HepG2 (cell line): Measurements from ENCODE around the gene ADRA1B. TPM values are rescaled to one million over a fixed set of nuclear protein-coding genes. Genes with fewer than 3 reads are reported as not detected.
A peak's percentile ranks its signal among the peaks of the same experiment; 100 is the strongest.

ENCODE experiments used
- ATAC-seq: fragments of 200-7000 bp; cut with Tn5 transposase; 3 replicates; pipeline ENCODE4 v1.9.1; 2020; ENCODE audit warnings: mild to moderate bottlenecking, moderate library complexity
- BruUV-seq: library from RNA; stranded (reverse); fragments of 400-500 nt; replicated peaks from 2 replicates; lab custom pipeline; 2021; lab: Mats Ljungman, UMichigan
- CTCF ChIA-PET: fragments of 300-600 bp; formaldehyde crosslinking; extraction: SDS; loops from one replicate; lab custom pipeline; 2021; ENCODE audit warnings: low total read pairs, inconsistent platforms, low intra/inter-chr PET ratio; lab: Yijun Ruan, JAX
- POLR2A ChIA-PET: fragments of 350-600 bp; sonication (Branson Sonifier 250); formaldehyde crosslinking; loops from one replicate; lab custom pipeline; 2020; ENCODE audit warnings: antibody characterized with exemption, inconsistent platforms; lab: Yijun Ruan, JAX
- DNase-seq: peaks from one replicate; pipeline ENCODE4 v3.0.0-alpha.2; 2015; ENCODE audit warnings: low spot score
- FAIRE-seq: peaks from 3 replicates; lab custom pipeline; 2011; peaks lifted over from hg19 to GRCh38; lab: Jason Lieb, UNC
- H2AFZ ChIP-seq: one replicate; pipeline ENCODE4 v1.6.1; 2011; ENCODE audit warnings: low read length, inconsistent platforms
- H3K27ac ChIP-seq: fragments of 300-600 bp; 3 replicates; pipeline ENCODE4 v1.8.0; 2011; ENCODE audit warnings: mixed run types, mild to moderate bottlenecking, mixed read lengths, low read length, inconsistent platforms; ENCODE audit not compliant: insufficient read depth; ENCODE audit errors: extremely low read length
- H3K27me3 ChIP-seq, 2 experiments: fragments of 200-600 bp in 1 of 2; 2 replicates in 1 of 2; 3 replicates in 1 of 2; pipeline versions ENCODE4 v1.6.0 to v1.8.0; 2011; ENCODE audit warnings: low read length in 2 of 2, mild to moderate bottlenecking in 2 of 2, moderate library complexity in 2 of 2, inconsistent platforms in 1 of 2; ENCODE audit not compliant: insufficient read depth in 2 of 2, control insufficient read depth in 1 of 2
- H3K36me3 ChIP-seq, 2 experiments: fragments of 200-600 bp in 1 of 2; replicated peaks in 1 of 2; 2 replicates in 1 of 2; 3 replicates in 1 of 2; pipeline versions ENCODE4 v1.5.1 to v1.8.0; 2011; ENCODE audit warnings: low read length in 2 of 2, inconsistent platforms in 1 of 2; ENCODE audit not compliant: insufficient read depth in 2 of 2, control insufficient read depth in 1 of 2
- H3K4me1 ChIP-seq: 2 replicates; pipeline ENCODE4 v1.5.1; 2012; ENCODE audit warnings: low read length, inconsistent platforms; ENCODE audit not compliant: insufficient read depth
- H3K4me2 ChIP-seq: 2 replicates; pipeline ENCODE4 v1.6.0; 2011; ENCODE audit warnings: low read depth, low read length, inconsistent platforms
- H3K4me3 ChIP-seq, 3 experiments: fragments of 200-600 bp in 1 of 3; sonication (generic), shearing (Covaris generic) in 1 of 3; replicated peaks in 1 of 3; 2 replicates each; pipeline ENCODE4 v1.5.1; 2011 to 2016; ENCODE audit warnings: low read length in 3 of 3, inconsistent platforms in 2 of 3, low read depth in 2 of 3, mild to moderate bottlenecking in 2 of 3, control low read depth in 1 of 3, mixed read lengths in 1 of 3; ENCODE audit not compliant: insufficient read depth in 1 of 3
- H3K79me2 ChIP-seq: one replicate; pipeline ENCODE4 v1.6.1; 2011; ENCODE audit warnings: low read length, inconsistent platforms; ENCODE audit not compliant: insufficient read depth
- H3K9ac ChIP-seq: 2 replicates; pipeline ENCODE4 v1.6.0; 2011; ENCODE audit warnings: mild to moderate bottlenecking, low read depth, low read length, inconsistent platforms; ENCODE audit not compliant: insufficient read depth
- H3K9me3 ChIP-seq: 2 replicates; pipeline ENCODE4 v1.5.1; 2012; ENCODE audit warnings: mild to moderate bottlenecking, low read length
- H4K20me1 ChIP-seq: 2 replicates; pipeline ENCODE4 v1.6.0; 2011; ENCODE audit warnings: inconsistent platforms, mild to moderate bottlenecking, low read length, moderate library complexity; ENCODE audit not compliant: insufficient read depth
- AHR ChIP-seq: IDR thresholded peaks from 2 replicates; pipeline ENCODE4 v1.6.1; 2018; ENCODE audit warnings: missing genetic modification reagents, missing compliant biosample characterization
- ATAD3A ChIP-seq: sonication (generic); formaldehyde crosslinking; IDR thresholded peaks from 2 replicates; pipeline ENCODE4 v1.4.0; 2020; ENCODE audit warnings: missing genetic modification reagents
- ATF7 ChIP-seq, 2 experiments: fragments of 450-650 bp in 1 of 2; sonication (generic) in 1 of 2; formaldehyde crosslinking in 1 of 2; IDR thresholded peaks; 2 replicates each; pipeline versions ENCODE4 v1.4.0 to v1.6.1; 2016 to 2020; ENCODE audit warnings: antibody characterized with exemption in 1 of 2, mild to moderate bottlenecking in 1 of 2, missing genetic modification reagents in 1 of 2
- CCAR2 ChIP-seq: fragments of 200-400 bp; formaldehyde crosslinking; optimal IDR thresholded peaks from 2 replicates; pipeline ENCODE3; 2018; ENCODE audit warnings: low read depth, mild to moderate bottlenecking, low read length, moderate library complexity
- EZH2 ChIP-seq: conservative IDR thresholded peaks from 2 replicates; pipeline ENCODE4 v1.6.1; 2012; ENCODE audit warnings: mild to moderate bottlenecking, low read depth, low read length, moderate library complexity
- GATAD2A ChIP-seq: IDR thresholded peaks from 2 replicates; pipeline ENCODE4 v1.6.1; 2016
- GLI4 ChIP-seq: sonication (generic); formaldehyde crosslinking; IDR thresholded peaks from 2 replicates; pipeline ENCODE4 v1.5.1; 2020; ENCODE audit warnings: missing genetic modification reagents, mild to moderate bottlenecking, moderate library complexity, borderline replicate concordance
- HOXA5 ChIP-seq: sonication (generic); formaldehyde crosslinking; IDR thresholded peaks from 2 replicates; pipeline ENCODE4 v1.4.0; 2020; ENCODE audit warnings: missing genetic modification reagents
- IRF2 ChIP-seq: IDR thresholded peaks from 2 replicates; pipeline ENCODE4 v1.6.1; 2018; ENCODE audit warnings: missing genetic modification reagents, missing compliant biosample characterization
- KAT7 ChIP-seq: IDR thresholded peaks from 2 replicates; pipeline ENCODE4 v1.6.1; 2018; ENCODE audit warnings: borderline replicate concordance, missing compliant biosample characterization
- KDM2A ChIP-seq: sonication (generic); formaldehyde crosslinking; IDR thresholded peaks from 2 replicates; pipeline ENCODE4 v1.4.0; 2020; ENCODE audit warnings: low read depth, missing genetic modification reagents, borderline replicate concordance
- MXI1 ChIP-seq: IDR thresholded peaks from 3 replicates; pipeline ENCODE4 v1.6.1; 2012; ENCODE audit warnings: low read depth, low read length, inconsistent platforms, borderline replicate concordance
- NAIF1 ChIP-seq: sonication (generic); formaldehyde crosslinking; IDR thresholded peaks from 2 replicates; pipeline ENCODE4 v1.5.0; 2020; ENCODE audit warnings: mild to moderate bottlenecking, missing genetic modification reagents, borderline replicate concordance
- PITX1 ChIP-seq: sonication (generic); formaldehyde crosslinking; IDR thresholded peaks from 2 replicates; pipeline ENCODE4 v1.5.1; 2020; ENCODE audit warnings: mild to moderate bottlenecking, missing genetic modification reagents
- SALL2 ChIP-seq: sonication (generic); formaldehyde crosslinking; IDR thresholded peaks from 2 replicates; pipeline ENCODE4 v1.8.1; 2023; ENCODE audit warnings: mild to moderate bottlenecking, missing genetic modification reagents, inconsistent platforms
- TAF15 ChIP-seq: fragments of 200-400 bp; formaldehyde crosslinking; IDR thresholded peaks from one replicate; pipeline ENCODE4 v1.6.1; 2018; ENCODE audit warnings: mild to moderate bottlenecking, low read depth, low read length; ENCODE audit not compliant: poor library complexity, severe bottlenecking
- ZFY ChIP-seq: sonication (generic); formaldehyde crosslinking; IDR thresholded peaks from 2 replicates; pipeline ENCODE4 v1.4.0; 2020; ENCODE audit warnings: missing genetic modification reagents
- ZNF136 ChIP-seq: sonication (generic); formaldehyde crosslinking; IDR thresholded peaks from 2 replicates; pipeline ENCODE4 v1.8.1; 2022; ENCODE audit warnings: low read depth, mild to moderate bottlenecking, moderate library complexity, missing genetic modification reagents
- ZNF331 ChIP-seq: sonication (generic); formaldehyde crosslinking; IDR thresholded peaks from 2 replicates; pipeline ENCODE4 v1.4.0; 2020; ENCODE audit warnings: missing genetic modification reagents
- ZNF670 ChIP-seq: sonication (generic); formaldehyde crosslinking; IDR thresholded peaks from 2 replicates; pipeline ENCODE4 v1.8.0; 2022; ENCODE audit warnings: mild to moderate bottlenecking, missing genetic modification reagents, borderline replicate concordance
- WGBS: methylation state at CpG from one replicate; pipeline ENCODE4 v1.1.6; 2017; ENCODE audit warnings: low lambda C conversion rate; 5-methylcytosine and 5-hydroxymethylcytosine counted together
- in situ Hi-C: cut with HindIII; loops from 2 replicates; pipeline ENCODE4 v1.10.0; 2017; ENCODE audit warnings: low pct_unique_long_range_greater_than_20kb; ENCODE audit not compliant: extremely low pct_ligation_motif_present
- intact Hi-C: fragments of 100-400 bp; cut with micrococcal nuclease; formaldehyde crosslinking; loops from one replicate; pipeline ENCODE4 v1.10.0; 2022; ENCODE audit not compliant: unreplicated experiment
- polyA plus RNA-seq, 8 experiments: library from polyadenylated mRNA; depleted of rRNA in 3 of 8; stranded (reverse) in 7 of 8; unstranded in 1 of 8; fragments of >200 nt; fragmentation: Illumina TruSeq in 4 of 8; extraction: Trizol in 4 of 8; gene quantifications; 2 replicates each; pipeline versions ENCODE4 v1.2.1 to v1.2.3, GENCODE V29; 2011 to 2016; ENCODE audit warnings: low read depth in 4 of 8, missing spikeins in 1 of 8, mixed read lengths in 1 of 8; ENCODE audit not compliant: insufficient read depth in 1 of 8
- total RNA-seq, 5 experiments: library from RNA; depleted of rRNA; stranded (reverse); fragments of >200 nt; fragmentation: Illumina TruSeq; extraction: Trizol; gene quantifications; 2 replicates each; pipeline ENCODE4 v1.2.3, GENCODE V29; 2016; ENCODE audit warnings: low read depth in 1 of 5
- TF ChIP-seq, protein P1 (sequence below): fragments of 450-650 bp; IDR thresholded peaks from 2 replicates; pipeline ENCODE4 v1.6.1; 2016
- TF ChIP-seq, protein P2 (sequence below): sonication (generic); formaldehyde crosslinking; IDR thresholded peaks from 2 replicates; pipeline ENCODE4 v1.8.0; 2022; ENCODE audit warnings: missing genetic modification reagents, mild to moderate bottlenecking, borderline replicate concordance

ADRA1B gene
- total and polyA plus RNA-seq, 2 of the 13 experiments (the other 11 are each of a cell fraction or from before 2014, with no cell fraction given), result not detected

DNA sequence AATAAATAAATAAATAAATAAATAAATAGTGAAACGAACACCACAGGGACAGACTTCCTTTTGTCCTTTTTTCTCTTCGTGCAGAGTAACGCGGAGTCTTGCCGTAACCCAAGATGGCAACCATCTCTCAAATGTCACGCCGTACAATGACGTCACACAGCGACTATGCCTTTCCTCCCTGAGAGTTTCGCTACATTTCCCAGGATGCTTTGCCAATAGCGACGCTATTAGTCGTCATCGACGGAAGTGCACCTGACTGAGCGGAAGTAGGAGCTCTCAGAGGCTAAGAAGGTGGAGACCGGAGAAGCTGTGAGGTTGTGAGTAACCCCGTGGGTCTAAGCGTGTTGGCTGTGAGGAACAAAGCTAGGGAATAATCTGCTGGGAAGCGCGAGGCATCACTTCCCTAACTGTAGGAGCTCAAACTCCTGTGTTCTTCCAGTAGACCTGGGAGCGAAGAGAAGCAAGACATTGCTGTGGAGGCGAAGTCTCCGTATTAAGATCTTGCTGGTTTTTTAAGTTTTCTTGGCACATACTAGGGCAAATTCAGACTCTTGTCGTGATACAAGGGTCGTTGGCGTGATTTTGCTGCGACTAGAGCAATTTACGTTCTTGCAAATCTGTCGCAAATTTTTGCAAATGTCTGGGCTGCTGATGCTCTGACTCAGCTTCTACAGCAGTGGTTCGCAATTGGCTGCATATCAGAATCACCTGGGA lies 92.8 kb downstream of the ADRA1B start, which contains the start of gene TTC1:
Gene TTC1, plus strand, starts transcription at position 263 of the 714 bp plus-strand sequence. CDS start 1,390 bp downstream, outside the sequence.
- peak within 1 kb of the TSS; percentile 88 for H3K9ac ChIP-seq
- H3K36me3 ChIP-seq, result peaks cover 0 to 6% of the 10 kb centered on the region in 2 experiments; a peak in 3 of 5 replicates
- FAIRE-seq (peak; percentile 100), DNase-seq (peak; percentile 98), ATAC-seq (peak; percentile 98)
- peaks cover 44% of the 10 kb centered on the region for H3K4me1 ChIP-seq
- H3K4me2 ChIP-seq, result peak within 1 kb of the TSS; percentile 90
- H3K4me3 ChIP-seq, result peak within 1 kb of the TSS; percentile 65 to 84 (median 81)
- ChIA-PET POLR2A (interaction anchor here (0.9 to 1.0 kb wide), 4 partner anchors 13 to 110 kb away, joined by 3 to 4 read pairs (median 4); partner anchors contain the start of gene PWWP2A), CTCF (no interaction called here)
- peaks cover 23% of the 10 kb centered on the region for H3K79me2 ChIP-seq
- no peaks in the 10 kb centered on the region for H4K20me1 ChIP-seq
- under 1% methylated on average over 28 of the region's 31 CpGs for WGBS
- in situ Hi-C loops (no loop called here), intact Hi-C loops (loop anchor here (1.0 kb wide), 1 partner anchor 110 kb away; the partner anchor contains the start of gene PWWP2A)
- H2AFZ ChIP-seq, result peak within 1 kb of the TSS; percentile 9
- no peaks in the 10 kb centered on the region; a peak in 1 of 5 replicates for H3K27me3 ChIP-seq
- H3K27ac ChIP-seq, result peak within 1 kb of the TSS; percentile 70
- BruUV-seq, result TSS peak; percentile 77
- no peaks in the 10 kb centered on the region for H3K9me3 ChIP-seq
- TF ChIP-seq ZNF136 (CRISPR knock-in tag) (no peak), MXI1 (peak; percentile 27; the same call in 1 of the 3 replicates), ATAD3A (CRISPR knock-in tag) (no peak), TAF15 (no peak), KDM2A (CRISPR knock-in tag) (peak; percentile 41; the same call in 1 of the 2 replicates), HOXA5 (CRISPR knock-in tag) (no peak), GATAD2A (CRISPR knock-in tag) (0 out of 2 replicates have a peak, but pooled peaks have one; percentile 9), ZNF331 (CRISPR knock-in tag) (no peak), KAT7 (CRISPR knock-in tag) (peak; percentile 49; the same call in 1 of the 2 replicates), ZNF670 (CRISPR knock-in tag) (peak; percentile 77; the same call in 1 of the 2 replicates), ATF7 (IDR thresholded peaks at IDR 0.05) (peak; percentile 100), ATF7 (CRISPR knock-in tag; IDR thresholded peaks at IDR 0.05) (peak; percentile 93), EZH2 (no peak), ZFY (peak; percentile 31; the same call in 1 of the 2 replicates), CCAR2 (no peak), AHR (CRISPR knock-in tag) (no peak), GLI4 (CRISPR knock-in tag) (no peak), SALL2 (CRISPR knock-in tag) (peak; percentile 75; the same call in 1 of the 2 replicates), PITX1 (CRISPR knock-in tag) (0 out of 2 replicates have a peak, but pooled peaks have one; percentile 22), NAIF1 (CRISPR knock-in tag) (0 out of 2 replicates have a peak, but pooled peaks have one; percentile 27), IRF2 (CRISPR knock-in tag) (peak; percentile 90)
- TF ChIP-seq, protein P1, sequence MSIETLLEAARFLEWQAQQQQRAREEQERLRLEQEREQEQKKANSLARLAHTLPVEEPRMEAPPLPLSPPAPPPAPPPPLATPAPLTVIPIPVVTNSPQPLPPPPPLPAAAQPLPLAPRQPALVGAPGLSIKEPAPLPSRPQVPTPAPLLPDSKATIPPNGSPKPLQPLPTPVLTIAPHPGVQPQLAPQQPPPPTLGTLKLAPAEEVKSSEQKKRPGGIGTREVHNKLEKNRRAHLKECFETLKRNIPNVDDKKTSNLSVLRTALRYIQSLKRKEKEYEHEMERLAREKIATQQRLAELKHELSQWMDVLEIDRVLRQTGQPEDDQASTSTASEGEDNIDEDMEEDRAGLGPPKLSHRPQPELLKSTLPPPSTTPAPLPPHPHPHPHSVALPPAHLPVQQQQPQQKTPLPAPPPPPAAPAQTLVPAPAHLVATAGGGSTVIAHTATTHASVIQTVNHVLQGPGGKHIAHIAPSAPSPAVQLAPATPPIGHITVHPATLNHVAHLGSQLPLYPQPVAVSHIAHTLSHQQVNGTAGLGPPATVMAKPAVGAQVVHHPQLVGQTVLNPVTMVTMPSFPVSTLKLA, result no peak
- TF ChIP-seq, protein P2, sequence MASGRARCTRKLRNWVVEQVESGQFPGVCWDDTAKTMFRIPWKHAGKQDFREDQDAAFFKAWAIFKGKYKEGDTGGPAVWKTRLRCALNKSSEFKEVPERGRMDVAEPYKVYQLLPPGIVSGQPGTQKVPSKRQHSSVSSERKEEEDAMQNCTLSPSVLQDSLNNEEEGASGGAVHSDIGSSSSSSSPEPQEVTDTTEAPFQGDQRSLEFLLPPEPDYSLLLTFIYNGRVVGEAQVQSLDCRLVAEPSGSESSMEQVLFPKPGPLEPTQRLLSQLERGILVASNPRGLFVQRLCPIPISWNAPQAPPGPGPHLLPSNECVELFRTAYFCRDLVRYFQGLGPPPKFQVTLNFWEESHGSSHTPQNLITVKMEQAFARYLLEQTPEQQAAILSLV (CRISPR knock-in tag), result 0 out of 2 replicates have a peak, but pooled peaks have one; percentile 24
